Lung (tissue), 12 donors: ENCODE data around the gene KRT78. TPM values are rescaled to one million over a fixed set of nuclear protein-coding genes. Genes with fewer than 3 reads are reported as not detected.

Experiments used
- ATAC-seq: fragments of 200-7000 bp; cut with Tn5 transposase; one replicate; pipeline ENCODE4 v1.9.1; 2020; ENCODE audit warnings: moderate number of reproducible peaks; ENCODE audit not compliant: insufficient read depth, low FRiP score
- DNase-seq, 3 donors: peaks; one replicate each; pipeline ENCODE4 v3.0.0-alpha.2; 2013 to 2017
- H3K27ac ChIP-seq, 2 donors: one replicate each; pipeline ENCODE4 v1.5.1; 2013; ENCODE audit warnings: mild to moderate bottlenecking in 2 of 2, moderate library complexity in 2 of 2, control low read depth in 1 of 2, inconsistent platforms in 1 of 2, low read depth in 1 of 2, low read length in 1 of 2
- H3K27me3 ChIP-seq, 3 donors: one replicate each; pipeline ENCODE4 v1.5.1; 2013; ENCODE audit warnings: low read length in 2 of 3; ENCODE audit not compliant: control insufficient read depth in 3 of 3, insufficient read depth in 3 of 3
- H3K36me3 ChIP-seq, 4 donors: one replicate each; pipeline ENCODE4 v1.5.1; 2013; ENCODE audit warnings: low read length in 4 of 4, mild to moderate bottlenecking in 1 of 4, moderate library complexity in 1 of 4; ENCODE audit not compliant: control insufficient read depth in 4 of 4, insufficient read depth in 4 of 4
- H3K4me1 ChIP-seq, 5 donors: one replicate each; pipeline ENCODE4 v1.5.1; 2013; ENCODE audit warnings: low read length in 5 of 5, mild to moderate bottlenecking in 2 of 5, moderate library complexity in 1 of 5; ENCODE audit not compliant: control insufficient read depth in 5 of 5, insufficient read depth in 5 of 5
- H3K4me3 ChIP-seq: one replicate; pipeline ENCODE4 v1.5.1; 2013; ENCODE audit warnings: mild to moderate bottlenecking, control low read depth, moderate library complexity
- H3K9ac ChIP-seq, 2 donors: one replicate each; pipeline ENCODE4 v1.5.1; 2013; ENCODE audit warnings: low read length in 2 of 2, control low read depth in 1 of 2; ENCODE audit not compliant: insufficient read depth in 1 of 2
- H3K9me3 ChIP-seq, 4 donors: one replicate each; pipeline ENCODE4 v1.5.1; 2013; ENCODE audit warnings: low read length in 3 of 4, mild to moderate bottlenecking in 1 of 4, moderate library complexity in 1 of 4; ENCODE audit not compliant: control insufficient read depth in 4 of 4, insufficient read depth in 3 of 4
- CTCF ChIP-seq: IDR thresholded peaks from 2 replicates; pipeline ENCODE4 v1.5.1; 2012; ENCODE audit warnings: mild to moderate bottlenecking; ENCODE audit errors: control extremely low read depth, extremely low read depth
- WGBS, 2 donors: extraction: QIAGEN DNeasy Blood & Tissue Kit; methylation state at CpG; one replicate each; pipeline ENCODE4 v1.1.7; 2013; 5-methylcytosine and 5-hydroxymethylcytosine counted together
- polyA plus RNA-seq, 2 donors: library from polyadenylated mRNA; stranded (reverse); fragments of 200-250 nt; gene quantifications; one replicate each; pipeline ENCODE4 v1.2.1, GENCODE V29; 2013
- total RNA-seq, 2 donors: library from RNA; depleted of rRNA in 1 of 2; stranded (reverse); fragments of >200 nt in 1 of 2; gene quantifications; one replicate each; pipeline ENCODE4 v1.2.1, GENCODE V29; 2014 to 2021
- donor health status: control.
- donor health status: control.
- donor health status: Bipolar disorder and iron deficiency.
- donor health status: healthy.
- donor health status: DM: yes; HTN: yes; CAD: no.

KRT78 gene
- total and polyA plus RNA-seq, 4 donors, result 0.02 to 0.65 TPM; not detected in 2

- H3K9ac ChIP-seq, result no peak overlapping the region
- WGBS, 2 donors, result 90 to 93% methylated on average over 15 of the region's 15 CpGs
These were observed 24.9 kb downstream of the KRT78 start for GRCh38 chr12:52823761-52824450.

GRCh38 chr12:52822771-52823510 is 25.9 kb downstream of the KRT78 start:
- 73 to 77% methylated on average over 16 of the region's 16 CpGs for WGBS, 2 donors
- Histone ChIP-seq H3K4me1 (peaks cover 0 to 14% (median 5%) of the 10 kb centered on the region in 5 donors), H3K9ac (no peak overlapping the region), H3K27ac (no peak overlapping the region), H3K27me3 (peaks cover 3 to 33% (median 3%) of the 10 kb centered on the region in 3 donors), H3K9me3 (peaks cover 0 to 3% (median 0%) of the 10 kb centered on the region in 4 donors), H3K4me3 (no peak overlapping the region), H3K36me3 (no peaks in the 10 kb centered on the region)
- no peak for TF ChIP-seq CTCF
- ATAC-seq (no peak), DNase-seq (no peak)

More at GRCh38 chr12:52823761-52824450, 24.9 kb downstream of the KRT78 start:
- no peak for TF ChIP-seq CTCF
- peaks cover 3 to 35% (median 3%) of the 10 kb centered on the region in 3 donors for H3K27me3 ChIP-seq
- ATAC-seq (no peak), DNase-seq (no peak)
- no peak overlapping the region for H3K27ac ChIP-seq
- H3K4me3 ChIP-seq, result no peak overlapping the region
- peaks cover 0 to 6% (median 2%) of the 10 kb centered on the region in 5 donors for H3K4me1 ChIP-seq
- H3K9me3 ChIP-seq, result peaks cover 0 to 3% (median 0%) of the 10 kb centered on the region in 4 donors
- H3K36me3 ChIP-seq, result no peaks in the 10 kb centered on the region

- DNase-seq (no peak), ATAC-seq (no peak)
- TF ChIP-seq CTCF, result no peak
These were observed 26.8 kb downstream of the KRT78 start for GRCh38 chr12:52821826-52822660.

More at GRCh38 chr12:52821826-52822660, 26.8 kb downstream of the KRT78 start:
- peaks cover 0 to 3% (median 0%) of the 10 kb centered on the region in 4 donors for H3K9me3 ChIP-seq
- no peak overlapping the region for H3K27ac ChIP-seq
- no peak overlapping the region for H3K9ac ChIP-seq
- H3K27me3 ChIP-seq, result peaks cover 3 to 38% (median 3%) of the 10 kb centered on the region in 3 donors
- WGBS, 2 donors, result 82% methylated on average over 10 of the region's 10 CpGs
- no peaks in the 10 kb centered on the region for H3K36me3 ChIP-seq
- H3K4me1 ChIP-seq, result peaks cover 0 to 12% (median 5%) of the 10 kb centered on the region in 5 donors
- H3K4me3 ChIP-seq, result no peak overlapping the region
